Lung (tissue), 12 donors: ENCODE measurements around the gene ZBTB9. TPM values are rescaled to one million over a fixed set of nuclear protein-coding genes. Genes with fewer than 3 reads are reported as not detected.

ENCODE experiments used
- ATAC-seq: fragments of 200-7000 bp; cut with Tn5 transposase; one replicate; pipeline ENCODE4 v1.9.1; 2020; ENCODE audit warnings: moderate number of reproducible peaks; ENCODE audit not compliant: insufficient read depth, low FRiP score
- DNase-seq, 3 donors: peaks; one replicate each; pipeline ENCODE4 v3.0.0-alpha.2; 2013 to 2017
- H3K27ac ChIP-seq, 2 donors: one replicate each; pipeline ENCODE4 v1.5.1; 2013; ENCODE audit warnings: mild to moderate bottlenecking in 2 of 2, moderate library complexity in 2 of 2, control low read depth in 1 of 2, inconsistent platforms in 1 of 2, low read depth in 1 of 2, low read length in 1 of 2
- H3K27me3 ChIP-seq, 3 donors: one replicate each; pipeline ENCODE4 v1.5.1; 2013; ENCODE audit warnings: low read length in 2 of 3; ENCODE audit not compliant: control insufficient read depth in 3 of 3, insufficient read depth in 3 of 3
- H3K36me3 ChIP-seq, 4 donors: one replicate each; pipeline ENCODE4 v1.5.1; 2013; ENCODE audit warnings: low read length in 4 of 4, mild to moderate bottlenecking in 1 of 4, moderate library complexity in 1 of 4; ENCODE audit not compliant: control insufficient read depth in 4 of 4, insufficient read depth in 4 of 4
- H3K4me1 ChIP-seq, 5 donors: one replicate each; pipeline ENCODE4 v1.5.1; 2013; ENCODE audit warnings: low read length in 5 of 5, mild to moderate bottlenecking in 2 of 5, moderate library complexity in 1 of 5; ENCODE audit not compliant: control insufficient read depth in 5 of 5, insufficient read depth in 5 of 5
- H3K4me3 ChIP-seq: one replicate; pipeline ENCODE4 v1.5.1; 2013; ENCODE audit warnings: mild to moderate bottlenecking, control low read depth, moderate library complexity
- H3K9ac ChIP-seq, 2 donors: one replicate each; pipeline ENCODE4 v1.5.1; 2013; ENCODE audit warnings: low read length in 2 of 2, control low read depth in 1 of 2; ENCODE audit not compliant: insufficient read depth in 1 of 2
- H3K9me3 ChIP-seq, 4 donors: one replicate each; pipeline ENCODE4 v1.5.1; 2013; ENCODE audit warnings: low read length in 3 of 4, mild to moderate bottlenecking in 1 of 4, moderate library complexity in 1 of 4; ENCODE audit not compliant: control insufficient read depth in 4 of 4, insufficient read depth in 3 of 4
- WGBS, 2 donors: extraction: QIAGEN DNeasy Blood & Tissue Kit; methylation state at CpG; one replicate each; pipeline ENCODE4 v1.1.7; 2013; 5-methylcytosine and 5-hydroxymethylcytosine counted together
- polyA plus RNA-seq, 2 donors: library from polyadenylated mRNA; stranded (reverse); fragments of 200-250 nt; gene quantifications; one replicate each; pipeline ENCODE4 v1.2.1, GENCODE V29; 2013
- total RNA-seq, 2 donors: library from RNA; depleted of rRNA in 1 of 2; stranded (reverse); fragments of >200 nt in 1 of 2; gene quantifications; one replicate each; pipeline ENCODE4 v1.2.1, GENCODE V29; 2014 to 2021
- TF ChIP-seq, protein P1 (sequence below): IDR thresholded peaks from 2 replicates; pipeline ENCODE4 v1.5.1; 2012; ENCODE audit warnings: mild to moderate bottlenecking; ENCODE audit errors: control extremely low read depth, extremely low read depth
- donor health status: control.
- donor health status: control.
- donor health status: Bipolar disorder and iron deficiency.
- donor health status: healthy.
- donor health status: DM: yes; HTN: yes; CAD: no.

ZBTB9 gene
- total and polyA plus RNA-seq, 4 donors: 4.0 to 7.9 (median 4.5) TPM

DNA sequence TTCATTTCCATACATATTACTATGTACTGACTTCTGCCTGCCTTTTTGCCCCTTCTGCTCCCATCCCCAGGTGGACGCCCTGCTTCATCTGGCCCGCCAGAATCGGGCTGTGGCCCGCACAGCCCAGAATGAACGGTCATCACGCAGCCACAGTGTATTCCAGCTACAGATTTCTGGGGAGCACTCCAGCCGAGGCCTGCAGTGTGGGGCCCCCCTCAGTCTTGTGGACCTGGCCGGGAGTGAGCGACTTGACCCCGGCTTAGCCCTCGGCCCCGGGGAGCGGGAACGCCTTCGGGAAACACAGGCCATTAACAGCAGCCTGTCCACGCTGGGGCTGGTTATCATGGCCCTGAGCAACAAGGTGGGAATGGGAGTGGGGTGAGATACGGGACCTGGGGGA, 48.2 kb upstream of the ZBTB9 start:
- WGBS, 2 donors: 97% methylated on average over 17 of the region's 17 CpGs
- Histone ChIP-seq H3K4me3 (no peak overlapping the region), H3K36me3 (peaks cover 0 to 30% (median 10%) of the 10 kb centered on the region in 4 donors), H3K9me3 (no peaks in the 10 kb centered on the region), H3K27ac (no peak overlapping the region), H3K4me1 (no peaks in the 10 kb centered on the region), H3K27me3 (no peaks in the 10 kb centered on the region), H3K9ac (no peak overlapping the region)
- TF ChIP-seq, protein P1, sequence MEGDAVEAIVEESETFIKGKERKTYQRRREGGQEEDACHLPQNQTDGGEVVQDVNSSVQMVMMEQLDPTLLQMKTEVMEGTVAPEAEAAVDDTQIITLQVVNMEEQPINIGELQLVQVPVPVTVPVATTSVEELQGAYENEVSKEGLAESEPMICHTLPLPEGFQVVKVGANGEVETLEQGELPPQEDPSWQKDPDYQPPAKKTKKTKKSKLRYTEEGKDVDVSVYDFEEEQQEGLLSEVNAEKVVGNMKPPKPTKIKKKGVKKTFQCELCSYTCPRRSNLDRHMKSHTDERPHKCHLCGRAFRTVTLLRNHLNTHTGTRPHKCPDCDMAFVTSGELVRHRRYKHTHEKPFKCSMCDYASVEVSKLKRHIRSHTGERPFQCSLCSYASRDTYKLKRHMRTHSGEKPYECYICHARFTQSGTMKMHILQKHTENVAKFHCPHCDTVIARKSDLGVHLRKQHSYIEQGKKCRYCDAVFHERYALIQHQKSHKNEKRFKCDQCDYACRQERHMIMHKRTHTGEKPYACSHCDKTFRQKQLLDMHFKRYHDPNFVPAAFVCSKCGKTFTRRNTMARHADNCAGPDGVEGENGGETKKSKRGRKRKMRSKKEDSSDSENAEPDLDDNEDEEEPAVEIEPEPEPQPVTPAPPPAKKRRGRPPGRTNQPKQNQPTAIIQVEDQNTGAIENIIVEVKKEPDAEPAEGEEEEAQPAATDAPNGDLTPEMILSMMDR: no peak
- DNase-seq: no peak
- ATAC-seq: no peak

DNA sequence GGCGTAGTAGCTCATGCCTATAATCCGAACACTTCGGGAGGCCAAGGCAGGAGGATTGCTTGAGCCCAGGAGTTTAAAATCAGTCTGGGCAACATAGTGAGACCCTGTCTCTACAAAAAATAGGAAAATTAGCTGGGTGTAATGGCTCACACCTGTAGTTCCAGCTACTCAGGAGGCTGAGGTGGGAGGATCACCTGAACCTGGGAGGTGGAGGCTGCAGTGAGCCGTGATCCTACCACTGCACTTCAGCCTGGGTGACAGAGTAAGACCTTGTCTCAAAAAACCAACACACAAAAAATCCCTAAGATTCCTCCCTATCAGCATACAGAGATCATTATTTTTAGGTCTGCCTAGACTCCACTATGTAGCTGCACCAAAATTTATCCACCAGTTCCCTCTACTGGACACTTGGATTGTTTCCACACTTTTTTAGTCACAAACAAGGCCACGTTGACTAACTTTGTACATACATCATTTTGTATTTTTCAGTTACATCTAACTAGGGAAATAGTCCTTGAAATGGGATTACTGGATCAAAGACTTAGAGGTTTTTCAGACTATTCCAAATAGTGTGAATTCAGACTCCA, 47.2 kb upstream of the ZBTB9 start:
- Histone ChIP-seq H3K4me3 (no peak overlapping the region), H3K27ac (no peak overlapping the region), H3K4me1 (peaks cover 0 to 10% (median 2%) of the 10 kb centered on the region in 5 donors), H3K9me3 (no peaks in the 10 kb centered on the region), H3K9ac (no peak overlapping the region), H3K36me3 (peaks cover 0 to 30% (median 10%) of the 10 kb centered on the region in 4 donors), H3K27me3 (no peaks in the 10 kb centered on the region)
- DNase-seq (peak in 1 of 3 donors; percentile 63), ATAC-seq (no peak)
- 78 to 85% methylated on average over 5 of the region's 5 CpGs for WGBS, 2 donors
- TF ChIP-seq, protein P1: no peak

DNA sequence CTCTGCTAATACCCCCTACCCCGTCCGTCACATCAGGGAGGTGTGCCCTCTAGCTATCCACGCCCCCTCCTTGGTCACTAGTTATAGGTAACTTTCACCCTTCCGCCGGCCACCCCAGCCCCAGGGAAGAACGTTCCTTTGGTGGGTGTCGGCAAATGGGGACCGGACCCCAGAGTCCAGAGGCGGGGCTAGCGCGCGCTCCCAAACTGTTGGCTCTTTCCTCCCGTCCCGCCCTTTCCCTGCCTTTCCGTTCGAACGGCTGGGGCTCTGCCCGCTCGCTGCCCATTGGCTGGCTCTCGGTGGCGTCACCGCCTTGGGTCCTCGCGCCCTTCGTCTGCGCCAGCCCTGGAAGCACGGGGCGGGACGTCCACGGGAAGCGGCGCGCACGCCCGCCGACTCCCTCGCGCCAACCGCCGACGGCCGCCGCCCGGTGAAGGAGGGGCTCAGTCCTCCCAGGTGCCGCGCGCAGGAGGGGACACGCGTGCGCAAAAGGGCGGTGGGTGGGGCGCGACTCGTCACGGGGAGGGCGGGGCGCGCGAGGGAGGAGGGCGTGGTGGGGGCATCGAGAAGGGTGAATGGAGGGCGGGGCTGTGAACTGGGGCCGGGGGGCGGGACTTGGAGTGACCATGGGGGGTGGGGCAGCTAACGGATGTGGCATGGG, 44.2 kb upstream of the ZBTB9 start:
- 0 to 1% methylated on average over 51 to 65 of the region's 65 CpGs for WGBS, 2 donors

More for the DNA sequence above, 44.2 kb upstream of the ZBTB9 start:
- TF ChIP-seq, protein P1: no peak
- Histone ChIP-seq H3K27me3 (no peaks in the 10 kb centered on the region), H3K9ac (peak overlapping the region; percentile 57 to 83), H3K4me3 (peak overlapping the region; percentile 16), H3K9me3 (no peaks in the 10 kb centered on the region), H3K27ac (peak overlapping the region; percentile 69 to 90), H3K36me3 (peaks cover 4 to 23% (median 15%) of the 10 kb centered on the region in 4 donors), H3K4me1 (peaks cover 0 to 11% (median 2%) of the 10 kb centered on the region in 5 donors)
- ATAC-seq (peak; percentile 94), DNase-seq (peak; percentile 99)
